Astrocyte (in vitro differentiated cells and primary cell): Measurements from ENCODE around the gene LIPH.

Experiments
- EZH2 ChIP-seq: IDR thresholded peaks from 2 replicates; pipeline ENCODE4 v1.6.1; 2012; ENCODE audit warnings: mild to moderate bottlenecking, low read length, inconsistent platforms; ENCODE audit not compliant: insufficient read depth
- TF ChIP-seq, protein P1 (sequence below): IDR thresholded peaks from 2 replicates; pipeline ENCODE4 v1.5.1; 2011; ENCODE audit warnings: low read depth, mild to moderate bottlenecking, inconsistent platforms, low read length, moderate library complexity; ENCODE audit not compliant: insufficient read depth

DNA sequence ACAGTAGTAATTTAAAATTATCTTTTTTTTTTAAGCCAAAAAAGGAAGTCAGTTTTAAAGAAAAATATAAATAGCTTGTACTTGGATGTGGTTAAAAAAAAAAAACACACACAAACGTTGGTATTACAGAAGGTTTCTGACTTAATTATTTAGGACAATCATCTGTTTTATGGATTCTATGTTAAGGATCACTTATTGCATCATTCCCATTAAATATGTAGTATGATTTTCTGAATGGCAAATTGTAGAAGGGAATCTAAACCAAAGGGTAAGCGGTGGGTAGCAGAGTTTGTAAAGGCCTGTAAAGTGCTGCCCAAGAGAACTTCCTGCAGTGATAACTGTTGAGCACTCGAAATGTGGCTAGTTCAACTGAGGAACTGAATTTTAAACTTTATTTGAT is 41.7 kb upstream of the LIPH start:
- TF ChIP-seq, protein P1, sequence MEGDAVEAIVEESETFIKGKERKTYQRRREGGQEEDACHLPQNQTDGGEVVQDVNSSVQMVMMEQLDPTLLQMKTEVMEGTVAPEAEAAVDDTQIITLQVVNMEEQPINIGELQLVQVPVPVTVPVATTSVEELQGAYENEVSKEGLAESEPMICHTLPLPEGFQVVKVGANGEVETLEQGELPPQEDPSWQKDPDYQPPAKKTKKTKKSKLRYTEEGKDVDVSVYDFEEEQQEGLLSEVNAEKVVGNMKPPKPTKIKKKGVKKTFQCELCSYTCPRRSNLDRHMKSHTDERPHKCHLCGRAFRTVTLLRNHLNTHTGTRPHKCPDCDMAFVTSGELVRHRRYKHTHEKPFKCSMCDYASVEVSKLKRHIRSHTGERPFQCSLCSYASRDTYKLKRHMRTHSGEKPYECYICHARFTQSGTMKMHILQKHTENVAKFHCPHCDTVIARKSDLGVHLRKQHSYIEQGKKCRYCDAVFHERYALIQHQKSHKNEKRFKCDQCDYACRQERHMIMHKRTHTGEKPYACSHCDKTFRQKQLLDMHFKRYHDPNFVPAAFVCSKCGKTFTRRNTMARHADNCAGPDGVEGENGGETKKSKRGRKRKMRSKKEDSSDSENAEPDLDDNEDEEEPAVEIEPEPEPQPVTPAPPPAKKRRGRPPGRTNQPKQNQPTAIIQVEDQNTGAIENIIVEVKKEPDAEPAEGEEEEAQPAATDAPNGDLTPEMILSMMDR: no peak
- TF ChIP-seq EZH2: no peak
